Stomach (tissue), 9 donors: ENCODE data around the gene STIM2. TPM values are rescaled to one million over a fixed set of nuclear protein-coding genes. Genes with fewer than 3 reads are reported as not detected.

Source experiments
- DNase-seq, 2 donors: peaks; one replicate each; pipeline versions ENCODE4 v3.0.0 to v3.0.0-alpha.2; 2013 to 2019
- H3K27ac ChIP-seq, 5 donors: fragments of 200-600 bp in 4 of 5; sonication (generic) in 4 of 5; one replicate each; pipeline ENCODE4 v1.5.1; 2013 to 2019; ENCODE audit warnings: mild to moderate bottlenecking in 1 of 5, moderate library complexity in 1 of 5
- H3K27me3 ChIP-seq, 3 donors: fragments of 200-600 bp; sonication (generic); one replicate each; pipeline ENCODE4 v1.5.1; 2017 to 2019; ENCODE audit warnings: mixed run types in 1 of 3
- H3K36me3 ChIP-seq, 4 donors: fragments of 200-600 bp; sonication (generic); 1 replicate in 3 of 4; 2 replicates in 1 of 4; pipeline ENCODE4 v1.5.1; 2016 to 2019
- H3K4me1 ChIP-seq, 4 donors: fragments of 200-600 bp; sonication (generic); one replicate each; pipeline ENCODE4 v1.5.1; 2016 to 2019
- H3K4me3 ChIP-seq, 4 donors: fragments of 200-600 bp; sonication (generic) in 3 of 4; one replicate each; pipeline ENCODE4 v1.5.1; 2016 to 2019; ENCODE audit warnings: mild to moderate bottlenecking in 1 of 4
- H3K9me3 ChIP-seq, 4 donors: fragments of 200-600 bp; sonication (generic); one replicate each; pipeline ENCODE4 v1.5.1; 2016 to 2019
- EP300 ChIP-seq: sonication (generic); formaldehyde crosslinking; IDR thresholded peaks from one replicate; pipeline ENCODE4 v1.6.1; 2017; ENCODE audit warnings: antibody characterized with exemption
- POLR2A ChIP-seq, 4 donors: fragments of 450-650 bp; IDR thresholded peaks; one replicate each; pipeline ENCODE4 v1.6.1; 2016; ENCODE audit warnings: antibody characterized with exemption in 4 of 4, control low read depth in 2 of 4, mild to moderate bottlenecking in 1 of 4, moderate library complexity in 1 of 4
- POLR2AphosphoS5 ChIP-seq, 3 donors: sonication (generic); formaldehyde crosslinking; IDR thresholded peaks; one replicate each; pipeline ENCODE4 v1.6.1; 2016; ENCODE audit warnings: antibody characterized with exemption in 3 of 3
- WGBS, 5 donors: extraction: QIAGEN DNeasy Blood & Tissue Kit in 3 of 5; methylation state at CpG; one replicate each; pipeline versions ENCODE4 v1.1.5 to v1.1.7; 2013 to 2018; 5-methylcytosine and 5-hydroxymethylcytosine counted together
- intact Hi-C: fragments of 100-400 bp; cut with DNase I; formaldehyde crosslinking; loops from one replicate; pipeline ENCODE4 v1.15.1; 2023; ENCODE audit warnings: low total_unique reads
- polyA plus RNA-seq, 3 donors: library from polyadenylated mRNA; stranded (reverse); fragments of 200-250 nt; gene quantifications; one replicate each; pipeline ENCODE4 v1.2.3, GENCODE V29; 2013
- total RNA-seq, 5 donors: library from RNA; depleted of rRNA; stranded (reverse); fragments of >200 nt; gene quantifications; one replicate each; pipeline versions ENCODE4 v1.1.0 to v1.2.3, GENCODE V29; 2014 to 2016
- TF ChIP-seq, protein P1 (sequence below), 7 experiments: fragments of 450-650 bp in 4 of 7; fragments of 200-600 bp in 3 of 7; sonication (generic) in 3 of 7; IDR thresholded peaks; one replicate each; pipeline ENCODE4 v1.5.1; 2016 to 2019; ENCODE audit warnings: antibody characterized with exemption in 7 of 7, control low read depth in 2 of 7, mild to moderate bottlenecking in 1 of 7
- donor health status: healthy with polysubstance abuse.
- donor health status: Bipolar disorder and iron deficiency.
- donor health status: healthy.

STIM2 gene
- total and polyA plus RNA-seq, 8 donors: 4.4 to 32.7 (median 21.7) TPM

DNA sequence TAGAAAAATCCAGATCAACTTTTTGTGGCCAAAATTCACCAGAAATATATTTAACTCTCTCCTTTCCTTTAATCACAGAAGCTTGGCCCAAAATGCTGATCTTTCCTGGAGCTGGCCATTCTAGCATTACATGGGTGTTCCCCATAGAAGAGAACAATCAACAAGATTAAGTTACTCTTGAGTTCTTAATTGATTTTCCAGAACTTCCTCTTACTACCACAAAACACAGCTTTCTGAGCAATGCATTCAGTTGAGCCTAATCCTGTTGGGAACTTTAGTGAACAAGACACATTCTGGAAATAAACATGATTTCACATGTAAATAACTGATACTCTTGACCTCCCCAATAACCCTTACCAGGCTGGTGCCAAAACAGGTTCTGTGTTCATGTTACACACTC, 45.4 kb upstream of the STIM2 start:
- Histone ChIP-seq H3K27me3 (no peaks in the 10 kb centered on the region), H3K36me3 (no peaks in the 10 kb centered on the region), H3K27ac (no peak overlapping the region), H3K4me1 (no peaks in the 10 kb centered on the region), H3K9me3 (no peaks in the 10 kb centered on the region), H3K4me3 (no peak overlapping the region)
- no peak for DNase-seq
- intact Hi-C loops: no loop called here
- TF ChIP-seq EP300 (no peak), POLR2AphosphoS5 (IDR thresholded peaks at IDR 0.05) (no peak), POLR2A (IDR thresholded peaks at IDR 0.05) (no peak)
- TF ChIP-seq, protein P1, sequence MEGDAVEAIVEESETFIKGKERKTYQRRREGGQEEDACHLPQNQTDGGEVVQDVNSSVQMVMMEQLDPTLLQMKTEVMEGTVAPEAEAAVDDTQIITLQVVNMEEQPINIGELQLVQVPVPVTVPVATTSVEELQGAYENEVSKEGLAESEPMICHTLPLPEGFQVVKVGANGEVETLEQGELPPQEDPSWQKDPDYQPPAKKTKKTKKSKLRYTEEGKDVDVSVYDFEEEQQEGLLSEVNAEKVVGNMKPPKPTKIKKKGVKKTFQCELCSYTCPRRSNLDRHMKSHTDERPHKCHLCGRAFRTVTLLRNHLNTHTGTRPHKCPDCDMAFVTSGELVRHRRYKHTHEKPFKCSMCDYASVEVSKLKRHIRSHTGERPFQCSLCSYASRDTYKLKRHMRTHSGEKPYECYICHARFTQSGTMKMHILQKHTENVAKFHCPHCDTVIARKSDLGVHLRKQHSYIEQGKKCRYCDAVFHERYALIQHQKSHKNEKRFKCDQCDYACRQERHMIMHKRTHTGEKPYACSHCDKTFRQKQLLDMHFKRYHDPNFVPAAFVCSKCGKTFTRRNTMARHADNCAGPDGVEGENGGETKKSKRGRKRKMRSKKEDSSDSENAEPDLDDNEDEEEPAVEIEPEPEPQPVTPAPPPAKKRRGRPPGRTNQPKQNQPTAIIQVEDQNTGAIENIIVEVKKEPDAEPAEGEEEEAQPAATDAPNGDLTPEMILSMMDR (IDR thresholded peaks at IDR 0.05): no peak

DNA sequence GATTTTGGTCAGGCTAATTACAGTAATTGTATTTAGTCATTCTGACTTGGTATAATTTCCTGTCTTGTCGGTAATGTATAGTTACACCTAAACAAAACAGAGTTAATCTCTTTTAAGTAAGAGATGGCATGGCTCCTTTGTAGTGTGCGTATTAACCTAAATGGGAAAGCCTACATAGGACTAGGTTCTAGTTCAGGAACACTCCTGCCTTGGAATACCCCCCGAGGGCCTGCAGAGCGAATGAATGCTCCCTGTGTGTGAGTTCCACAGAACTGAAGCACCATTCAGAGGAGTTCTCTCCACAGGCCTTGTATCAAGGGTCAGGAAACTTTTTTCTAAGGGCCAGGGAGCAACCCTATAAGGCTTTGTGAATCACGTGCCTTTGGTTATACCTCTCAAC, 44.9 kb upstream of the STIM2 start:
- Histone ChIP-seq H3K4me3 (no peak overlapping the region), H3K27me3 (no peaks in the 10 kb centered on the region), H3K36me3 (no peaks in the 10 kb centered on the region), H3K9me3 (peaks cover 0 to 4% (median 0%) of the 10 kb centered on the region in 4 donors), H3K4me1 (no peaks in the 10 kb centered on the region), H3K27ac (no peak overlapping the region)
- intact Hi-C loops: no loop called here
- WGBS, 5 donors: 80 to 91% (median 89%) methylated on average over 5 of the region's 5 CpGs
- no peak for DNase-seq
- TF ChIP-seq POLR2A (IDR thresholded peaks at IDR 0.05): no peak
- TF ChIP-seq EP300: no peak
- TF ChIP-seq, protein P1 (IDR thresholded peaks at IDR 0.05): no peak
- TF ChIP-seq POLR2AphosphoS5 (IDR thresholded peaks at IDR 0.05): no peak

DNA sequence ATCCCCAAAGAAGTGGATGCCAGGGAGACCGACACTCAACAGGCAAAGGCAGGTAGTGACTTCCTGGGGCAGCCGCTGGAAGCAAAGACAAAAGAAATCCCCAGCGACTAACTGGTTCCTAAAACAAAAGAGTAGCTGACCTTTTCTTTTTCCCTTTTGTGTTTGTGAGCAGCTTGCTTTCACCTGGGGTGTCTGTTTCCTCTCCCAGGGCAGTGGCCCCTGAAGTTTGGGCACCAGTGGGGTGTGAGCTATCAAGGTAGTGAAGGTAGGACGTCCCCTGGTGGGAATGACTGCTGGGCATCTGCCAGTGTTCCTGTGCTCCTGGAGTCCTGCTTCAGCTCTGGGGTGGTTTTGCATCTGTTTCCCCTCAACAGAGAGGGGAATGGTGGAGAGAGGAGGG, 41.6 kb upstream of the STIM2 start:
- DNase-seq: no peak
- Histone ChIP-seq H3K9me3 (peaks cover 0 to 11% (median 5%) of the 10 kb centered on the region in 4 donors), H3K27ac (no peak overlapping the region), H3K4me3 (no peak overlapping the region), H3K27me3 (no peaks in the 10 kb centered on the region), H3K36me3 (no peaks in the 10 kb centered on the region), H3K4me1 (peaks cover 0 to 9% (median 4%) of the 10 kb centered on the region in 4 donors)
- 54 to 69% (median 60%) methylated on average over 4 of the region's 4 CpGs for WGBS, 5 donors
- intact Hi-C loops: no loop called here
- TF ChIP-seq EP300 (no peak), POLR2A (IDR thresholded peaks at IDR 0.05) (no peak), POLR2AphosphoS5 (IDR thresholded peaks at IDR 0.05) (no peak)
- TF ChIP-seq, protein P1 (IDR thresholded peaks at IDR 0.05): no peak

- peaks cover 0 to 11% (median 5%) of the 10 kb centered on the region in 4 donors for H3K9me3 ChIP-seq
- 84 to 98% (median 95%) methylated on average over 3 of the region's 3 CpGs for whole genome bisulfite sequencing, 5 donors
- no peak for DNase-seq
- H3K27ac ChIP-seq: no peak overlapping the region
- TF ChIP-seq POLR2A (IDR thresholded peaks at IDR 0.05) (no peak), EP300 (no peak), POLR2AphosphoS5 (IDR thresholded peaks at IDR 0.05) (no peak)
- TF ChIP-seq, protein P1 (IDR thresholded peaks at IDR 0.05): no peak
- no peaks in the 10 kb centered on the region for H3K27me3 ChIP-seq
- no peak overlapping the region for H3K4me3 ChIP-seq
- peaks cover 0 to 9% (median 4%) of the 10 kb centered on the region in 4 donors for H3K4me1 ChIP-seq
- intact Hi-C loops: no loop called here
- H3K36me3 ChIP-seq: no peaks in the 10 kb centered on the region
These were observed 41.1 kb upstream of the STIM2 start for GRCh38 chr4:26819478-26820095.
